GM08714 (cell line): ENCODE measurements around the gene CD34.

Experiments used
- H3K4me3 ChIP-seq: fragments of 200-500 bp; sonication (Bioruptor generic); 2 replicates; pipeline ENCODE4 v1.5.1; 2014; ENCODE audit warnings: mild to moderate bottlenecking, low read length, inconsistent platforms
- ZNF274 ChIP-seq: IDR thresholded peaks from 2 replicates; pipeline ENCODE4 v1.6.1; 2012; ENCODE audit warnings: mild to moderate bottlenecking, low read depth, low read length

CD34 gene

GRCh38 chr1:207867136-207868109 lies 43.5 kb downstream of the CD34 start:
- no peak for TF ChIP-seq ZNF274
- H3K4me3 ChIP-seq = peak overlapping the region; percentile 74; the same call in 1 of the 2 replicates

- no peak overlapping the region for H3K4me3 ChIP-seq
- TF ChIP-seq ZNF274 = no peak
These were observed 44.3 kb downstream of the CD34 start for GRCh38 chr1:207866471-207867135.

GRCh38 chr1:207863893-207864535 lies 46.9 kb downstream of the CD34 start:
- H3K4me3 ChIP-seq = no peak overlapping the region
- TF ChIP-seq ZNF274 = no peak

DNA sequence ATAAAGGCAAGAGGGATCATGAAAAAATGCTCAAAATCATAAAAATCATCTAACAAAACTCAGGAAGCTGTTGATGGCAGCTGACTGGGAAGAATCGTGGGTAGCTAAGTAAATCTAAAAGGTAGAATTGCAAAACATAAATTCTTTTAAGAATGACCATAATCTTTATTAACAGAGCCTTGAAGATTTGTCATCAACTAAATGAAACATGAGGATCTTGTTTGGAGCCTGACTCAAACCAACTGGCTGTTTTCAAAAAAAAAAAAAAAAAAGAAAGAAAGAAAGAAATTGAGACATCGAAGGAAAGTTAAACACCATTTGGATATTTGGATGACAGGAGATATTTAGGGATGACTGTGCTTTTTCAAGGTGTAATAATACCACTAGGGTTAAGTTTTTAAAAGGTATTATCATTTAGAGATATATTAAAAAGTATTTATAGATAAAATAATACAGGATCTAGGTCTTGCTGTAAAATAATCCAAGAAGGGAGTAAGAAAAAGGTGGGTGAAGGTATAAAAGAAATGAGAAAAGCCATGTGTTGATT lies 48.6 kb downstream of the CD34 start:
- H3K4me3 ChIP-seq = no peak overlapping the region
- no peak for TF ChIP-seq ZNF274

DNA sequence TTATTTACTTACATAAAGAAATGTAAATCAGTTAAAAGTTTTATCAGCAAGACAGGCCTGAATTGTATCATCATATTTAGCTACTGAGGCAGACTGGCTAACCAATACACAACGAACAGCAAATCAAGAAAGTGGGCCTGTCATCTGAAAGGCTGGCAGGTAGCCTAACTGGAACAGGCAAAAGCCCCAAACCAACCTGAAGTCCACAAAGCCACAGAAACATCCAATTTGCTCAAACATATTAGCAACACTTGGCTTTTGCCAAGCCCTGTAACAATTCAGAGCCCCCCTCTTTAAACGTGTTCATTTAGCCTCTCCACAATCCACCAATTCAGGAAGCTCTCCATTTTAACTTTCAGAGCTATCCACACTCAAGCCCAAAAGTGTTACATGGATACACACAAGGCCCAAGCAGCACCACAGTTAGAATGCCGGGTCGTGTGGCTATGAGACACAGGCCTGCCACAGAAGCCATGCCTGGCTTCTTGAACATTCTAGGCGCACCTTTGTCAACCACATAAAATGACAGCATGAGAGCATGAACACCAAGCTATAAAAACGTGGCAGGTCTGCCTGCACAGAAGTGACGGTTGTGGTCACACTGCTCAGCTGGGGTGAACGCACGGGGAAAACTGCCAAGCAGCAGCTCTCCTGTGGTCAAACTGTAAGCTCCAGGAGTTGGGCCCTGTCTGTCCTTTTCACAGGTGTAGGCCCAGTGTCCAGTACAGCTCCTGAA lies 49.3 kb downstream of the CD34 start:
- TF ChIP-seq ZNF274 = no peak
- H3K4me3 ChIP-seq = no peak overlapping the region

DNA sequence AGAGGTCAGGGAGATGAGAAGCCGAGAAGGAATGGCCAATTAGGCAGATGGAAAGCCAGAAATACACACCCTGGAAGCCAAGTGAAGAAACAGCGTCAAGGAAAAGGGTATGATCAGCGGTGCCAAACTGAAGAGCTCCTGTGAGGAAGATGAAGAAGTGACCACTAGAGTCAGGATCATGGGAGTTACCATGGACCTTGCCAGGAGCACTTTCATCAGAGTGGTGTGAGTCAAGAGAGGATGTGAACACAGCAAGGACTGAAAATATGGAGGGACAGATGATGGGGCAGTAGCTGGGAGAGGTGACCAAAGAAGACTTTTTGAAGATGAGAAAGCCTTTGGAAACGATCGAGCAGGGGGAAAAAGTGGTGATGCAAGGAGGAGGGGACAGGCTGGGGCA lies 50.4 kb downstream of the CD34 start:
- TF ChIP-seq ZNF274 = no peak
- H3K4me3 ChIP-seq = no peak overlapping the region

- no peak overlapping the region for H3K4me3 ChIP-seq
- no peak for TF ChIP-seq ZNF274
These were observed 52.1 kb downstream of the CD34 start for GRCh38 chr1:207858806-207859205.

DNA sequence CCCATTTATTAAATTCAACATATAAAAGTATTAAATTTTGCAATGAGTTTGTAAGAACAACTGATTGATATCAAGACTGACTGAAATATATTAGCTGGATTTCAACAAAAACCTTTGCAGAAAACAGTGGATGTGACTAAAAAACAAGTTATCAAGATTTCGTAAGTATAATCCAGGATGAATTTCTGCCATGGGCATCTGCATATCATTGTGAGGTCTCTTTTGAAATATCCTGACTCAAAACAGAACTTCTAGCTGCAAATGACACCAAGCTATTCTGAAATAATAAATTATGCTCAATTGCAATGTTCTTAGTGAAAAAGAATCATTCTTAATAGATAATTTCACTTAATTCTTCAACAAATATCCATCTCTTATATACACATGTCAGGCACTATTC lies 52.6 kb downstream of the CD34 start:
- no peak overlapping the region for H3K4me3 ChIP-seq
- TF ChIP-seq ZNF274 = no peak

GRCh38 chr1:207857447-207857846 lies 53.5 kb downstream of the CD34 start:
- no peak for TF ChIP-seq ZNF274
- H3K4me3 ChIP-seq = no peak overlapping the region

GRCh38 chr1:207856276-207857023 lies 54.5 kb downstream of the CD34 start:
- H3K4me3 ChIP-seq = no peak overlapping the region
- TF ChIP-seq ZNF274 = no peak

GRCh38 chr1:207854001-207854400 lies 56.9 kb downstream of the CD34 start:
- TF ChIP-seq ZNF274 = no peak
- H3K4me3 ChIP-seq = no peak overlapping the region

GRCh38 chr1:207853372-207853757 lies 57.6 kb downstream of the CD34 start:
- TF ChIP-seq ZNF274 = no peak
- H3K4me3 ChIP-seq = no peak overlapping the region
